ENCODE measurements around the gene TH. TPM values are rescaled to one million over a fixed set of nuclear protein-coding genes. Genes with fewer than 3 reads are reported as not detected.

The TH gene
- total and polyA plus RNA-seq, 2 of the 4 experiments (the other 2 are of a cell fraction), result 0.10 TPM; not detected in 1

DNA sequence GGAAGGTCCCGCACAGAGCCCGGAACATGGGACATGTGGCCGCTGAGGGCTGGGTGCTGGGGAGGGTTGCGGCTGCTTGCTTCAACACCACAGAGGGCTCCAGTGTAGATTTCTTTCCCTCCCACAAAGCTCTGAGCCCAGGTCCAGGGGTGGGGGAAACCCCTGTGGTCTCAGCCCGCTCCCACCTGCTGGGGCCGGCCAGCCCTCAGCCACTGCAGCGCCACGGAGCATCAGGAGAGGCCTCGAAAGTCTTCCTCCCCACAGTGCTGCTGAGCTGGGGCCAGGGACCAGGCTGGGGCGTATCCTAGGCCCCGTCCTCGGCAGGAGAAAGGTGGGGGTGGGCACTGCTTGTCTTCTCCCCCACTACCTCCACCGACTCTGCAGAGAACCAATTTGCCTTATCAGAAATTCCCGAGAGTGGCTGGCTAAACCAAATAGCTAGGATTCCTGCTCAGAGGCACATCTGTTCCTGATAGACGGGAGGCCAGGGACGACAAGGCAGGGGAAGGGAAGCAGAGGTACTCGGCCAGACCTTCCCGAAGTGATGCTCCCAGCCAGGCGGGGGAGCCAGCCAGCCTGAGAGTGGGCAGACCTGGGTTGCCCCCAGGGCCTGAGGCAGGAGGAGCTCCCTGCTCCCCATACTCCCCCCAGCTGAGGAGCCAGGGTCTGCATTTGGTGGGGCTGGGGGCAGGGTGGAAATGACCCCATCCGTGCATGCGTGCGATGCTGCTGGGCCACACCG is 51.1 kb downstream of the TH start (continued):
- no peak for TF ChIP-seq MXI1 (IDR thresholded peaks at IDR 0.05; ENCODE audit: borderline replicate concordance, low read depth, low read length)

DNA sequence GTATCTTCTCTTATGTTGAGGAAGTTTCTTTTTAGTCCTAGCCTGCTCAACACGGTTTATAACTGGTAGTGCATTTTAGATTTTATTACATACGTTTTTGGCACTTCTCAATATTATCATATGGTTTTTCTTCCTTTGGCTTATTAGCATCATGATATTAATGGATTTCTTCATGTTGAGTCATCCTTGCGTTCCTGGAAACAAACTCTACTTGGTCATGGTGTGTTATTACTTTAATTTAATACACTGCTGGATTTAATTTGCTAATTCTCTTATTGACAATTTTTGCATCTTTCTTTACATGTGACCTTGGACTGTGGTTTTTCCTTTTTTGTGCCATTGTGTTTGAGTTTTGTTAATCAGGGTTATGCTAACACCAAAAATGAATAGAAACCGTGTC is 52.9 kb downstream of the TH start:
- Histone ChIP-seq H3K4ac (ENCODE audit: low read depth, low read length) (no peak overlapping the region), H3K79me1 (ENCODE audit: low read depth in 1 of 2, low read length in 2 of 2) (no peaks in the 10 kb centered on the region), H4K8ac (ENCODE audit: low read depth in 2 of 2, low read length in 2 of 2) (no peak overlapping the region), H3K4me2 (ENCODE audit: low read depth, low read length) (no peak overlapping the region), H3K14ac (replicated peaks; ENCODE audit: low read depth, low read length) (no peak overlapping the region), H2AK5ac (ENCODE audit: low read depth, low read length) (no peak overlapping the region), H3K4me1 (ENCODE audit: control insufficient read depth, insufficient read depth, low read length) (peaks cover 11% of the 10 kb centered on the region), H3K27me3 (ENCODE audit: control insufficient read depth, insufficient read depth, low read length) (peaks cover 21% of the 10 kb centered on the region), H3K36me3 (ENCODE audit: control insufficient read depth, insufficient read depth, low read length) (no peaks in the 10 kb centered on the region), H3K9me3 (ENCODE audit: control insufficient read depth, insufficient read depth, low read length) (peaks cover 14% of the 10 kb centered on the region), H3K9ac (ENCODE audit: low read depth, low read length) (no peak overlapping the region), H3K27ac (ENCODE audit: insufficient read depth, low read length) (no peak overlapping the region), H3K4me3 (ENCODE audit: insufficient read depth, low read depth, low read length) (no peak overlapping the region), H3K18ac (ENCODE audit: low read depth, low read length) (no peak overlapping the region), H2BK15ac (ENCODE audit: low read depth, low read length) (no peak overlapping the region), H2AFZ (replicated peaks; ENCODE audit: low read length, poor library complexity) (no peak overlapping the region), H2BK120ac (ENCODE audit: low read depth, low read length) (no peak overlapping the region), H3K56ac (ENCODE audit: extremely low read depth, insufficient read depth, low read length) (no peak overlapping the region), H2AK9ac (replicated peaks; ENCODE audit: low read depth, low read length, poor library complexity) (no peak overlapping the region), H4K20me1 (ENCODE audit: insufficient read depth, low read length) (no peaks in the 10 kb centered on the region), H3K9me1 (ENCODE audit: insufficient read depth, low read length) (no peaks in the 10 kb centered on the region), H2BK5ac (ENCODE audit: low read depth, low read length, poor library complexity, severe bottlenecking) (no peak overlapping the region), H4K5ac (ENCODE audit: low read depth, low read length) (no peak overlapping the region), H4K91ac (ENCODE audit: insufficient read depth, low read depth, low read length) (no peak overlapping the region), H3K23ac (ENCODE audit: low read depth, low read length) (no peak overlapping the region), H2BK20ac (ENCODE audit: low read depth, low read length) (no peak overlapping the region)
- no peak for DNase-seq
- no CpG with 5 or more reads among the region's 4 CpGs for WGBS, 2 experiments (ENCODE audit: extremely low coverage in 2 of 2, insufficient read length in 1 of 2)
- in situ Hi-C loops (cut with MboI; ENCODE audit: low sequenced_read_pairs), result no loop called here
- BruUV-seq (replicated peaks), result no TSS peak
- no peak for ATAC-seq (ENCODE audit: low read depth)
- POLR2A ChIA-PET (ENCODE audit: unreplicated experiment), result no interaction called here
- intact Hi-C loops (cut with micrococcal nuclease), result no loop called here
- CTCF ChIA-PET, result no interaction called here
- dilution Hi-C loops (cut with HindIII; ENCODE audit: low sequenced_read_pairs, unreplicated experiment), result no loop called here
- no peak for TF ChIP-seq SMC3 (IDR thresholded peaks at IDR 0.05; ENCODE audit: low read depth, low read length)
